C4-2B (cell line): ENCODE results near the gene TCN2.

Source experiments
- H3K27ac ChIP-seq: fragments of 450-650 bp; 2 replicates; pipeline ENCODE4 v1.5.1; 2017
- ZFX ChIP-seq: fragments of 450-650 bp; IDR thresholded peaks from 2 replicates; pipeline ENCODE4 v1.6.1; 2017
- TF ChIP-seq, protein P1 (sequence below): fragments of 450-650 bp; conservative IDR thresholded peaks from 2 replicates; pipeline ENCODE4 v1.5.1; 2017; ENCODE audit warnings: mild to moderate bottlenecking

TCN2 gene

DNA sequence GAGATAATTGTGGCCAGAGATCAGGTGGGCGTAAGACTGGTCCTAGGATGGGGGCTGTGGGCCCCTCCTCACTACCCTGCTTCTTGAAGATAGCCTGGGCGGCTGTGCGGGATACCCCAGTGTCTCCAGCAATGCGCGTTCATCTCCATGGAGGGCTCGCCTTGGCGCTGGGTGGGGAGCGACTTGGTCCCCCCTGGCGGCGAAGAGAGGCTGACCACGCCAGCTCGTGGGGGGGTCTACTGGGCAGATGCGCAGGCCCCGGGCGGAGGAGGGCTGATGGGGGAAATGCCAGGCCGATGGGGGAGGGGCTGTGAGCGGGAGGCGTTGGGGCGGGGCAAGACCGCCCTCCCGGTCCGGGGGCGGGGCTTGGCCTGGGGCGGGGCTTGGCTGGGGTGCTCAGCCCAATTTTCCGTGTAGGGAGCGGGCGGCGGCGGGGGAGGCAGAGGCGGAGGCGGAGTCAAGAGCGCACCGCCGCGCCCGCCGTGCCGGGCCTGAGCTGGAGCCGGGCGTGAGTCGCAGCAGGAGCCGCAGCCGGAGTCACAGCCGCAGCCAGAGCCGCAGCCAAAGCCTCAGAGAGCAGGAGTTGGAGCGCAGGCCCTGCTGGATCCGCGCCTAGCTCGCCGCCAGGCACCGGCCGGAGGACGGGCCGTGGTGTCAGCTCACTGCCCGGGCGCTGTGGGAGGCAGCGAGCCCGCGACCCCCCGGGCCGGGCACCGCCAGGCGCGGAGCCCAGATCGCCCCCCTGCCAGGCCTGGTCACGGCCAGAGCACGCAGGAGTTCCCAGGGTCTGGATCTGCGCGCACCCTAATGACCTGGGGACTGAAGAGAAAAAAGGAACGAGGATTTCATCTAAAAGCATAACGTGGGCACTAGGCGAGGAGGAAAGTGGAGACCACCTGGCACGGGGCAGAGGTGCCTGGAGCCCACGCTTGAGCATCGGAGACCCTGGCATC lies 28.6 kb downstream of the TCN2 start, which contains the start of gene SLC35E4:
Gene SLC35E4, plus strand, starts transcription at position 509 of the 953 bp plus-strand sequence. CDS start 670 bp downstream, outside the sequence.
- H3K27ac ChIP-seq, result peak within 1 kb of the TSS; percentile 81
- TF ChIP-seq, protein P1, sequence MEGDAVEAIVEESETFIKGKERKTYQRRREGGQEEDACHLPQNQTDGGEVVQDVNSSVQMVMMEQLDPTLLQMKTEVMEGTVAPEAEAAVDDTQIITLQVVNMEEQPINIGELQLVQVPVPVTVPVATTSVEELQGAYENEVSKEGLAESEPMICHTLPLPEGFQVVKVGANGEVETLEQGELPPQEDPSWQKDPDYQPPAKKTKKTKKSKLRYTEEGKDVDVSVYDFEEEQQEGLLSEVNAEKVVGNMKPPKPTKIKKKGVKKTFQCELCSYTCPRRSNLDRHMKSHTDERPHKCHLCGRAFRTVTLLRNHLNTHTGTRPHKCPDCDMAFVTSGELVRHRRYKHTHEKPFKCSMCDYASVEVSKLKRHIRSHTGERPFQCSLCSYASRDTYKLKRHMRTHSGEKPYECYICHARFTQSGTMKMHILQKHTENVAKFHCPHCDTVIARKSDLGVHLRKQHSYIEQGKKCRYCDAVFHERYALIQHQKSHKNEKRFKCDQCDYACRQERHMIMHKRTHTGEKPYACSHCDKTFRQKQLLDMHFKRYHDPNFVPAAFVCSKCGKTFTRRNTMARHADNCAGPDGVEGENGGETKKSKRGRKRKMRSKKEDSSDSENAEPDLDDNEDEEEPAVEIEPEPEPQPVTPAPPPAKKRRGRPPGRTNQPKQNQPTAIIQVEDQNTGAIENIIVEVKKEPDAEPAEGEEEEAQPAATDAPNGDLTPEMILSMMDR, result no peak
- peak; percentile 67; the same call in 1 of the 2 replicates for TF ChIP-seq ZFX

DNA sequence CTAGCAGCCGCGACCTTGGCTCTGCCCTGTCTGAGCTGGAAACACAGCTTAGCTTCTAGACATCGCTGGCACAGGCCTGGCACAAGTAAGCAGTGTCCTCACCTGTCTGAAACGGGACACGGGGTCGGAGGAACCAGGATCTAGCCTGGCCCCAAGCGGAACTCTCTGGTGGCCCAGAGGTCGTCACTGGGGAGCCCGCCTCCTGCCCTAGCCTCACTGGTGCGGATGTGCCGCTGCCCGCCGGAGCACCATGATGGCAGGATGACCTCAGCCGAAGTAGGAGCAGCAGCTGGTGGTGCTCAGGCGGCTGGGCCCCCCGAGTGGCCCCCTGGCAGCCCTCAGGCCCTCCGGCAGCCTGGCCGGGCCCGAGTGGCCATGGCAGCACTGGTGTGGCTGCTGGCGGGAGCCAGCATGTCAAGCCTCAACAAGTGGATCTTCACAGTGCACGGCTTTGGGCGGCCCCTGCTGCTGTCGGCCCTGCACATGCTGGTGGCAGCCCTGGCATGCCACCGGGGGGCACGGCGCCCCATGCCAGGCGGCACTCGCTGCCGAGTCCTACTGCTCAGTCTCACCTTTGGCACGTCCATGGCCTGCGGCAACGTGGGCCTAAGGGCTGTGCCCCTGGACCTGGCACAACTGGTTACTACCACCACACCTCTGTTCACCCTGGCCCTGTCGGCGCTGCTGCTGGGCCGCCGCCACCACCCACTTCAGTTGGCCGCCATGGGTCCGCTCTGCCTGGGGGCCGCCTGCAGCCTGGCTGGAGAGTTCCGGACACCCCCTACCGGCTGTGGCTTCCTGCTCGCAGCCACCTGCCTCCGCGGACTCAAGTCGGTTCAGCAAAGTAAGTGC lies 29.5 kb downstream of the TCN2 start:
- H3K27ac ChIP-seq, result peak overlapping the region; percentile 81
- TF ChIP-seq, protein P1, result no peak
- TF ChIP-seq ZFX, result no peak

DNA sequence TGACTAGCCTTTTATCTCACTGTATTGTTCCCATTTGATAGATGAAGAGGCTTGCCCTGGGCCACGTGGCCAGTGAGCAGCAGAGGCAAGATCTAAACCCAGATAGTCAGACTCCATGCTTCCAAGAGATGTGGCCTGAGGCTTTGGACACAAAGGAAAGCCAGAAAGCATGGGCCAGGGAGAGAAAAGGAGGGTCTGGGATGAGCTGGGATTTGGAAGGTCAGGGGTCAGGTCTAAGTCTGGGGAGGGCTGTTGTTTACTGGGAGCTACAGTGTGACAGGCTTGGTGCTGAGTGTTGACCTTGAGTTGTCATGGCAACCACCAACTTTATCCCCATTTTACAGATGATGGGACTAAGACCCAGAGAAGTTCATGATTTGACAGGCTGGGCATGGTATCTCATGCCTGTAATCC lies 30.7 kb downstream of the TCN2 start:
- H3K27ac ChIP-seq, result no peak overlapping the region
- no peak for TF ChIP-seq ZFX
- TF ChIP-seq, protein P1, result no peak

DNA sequence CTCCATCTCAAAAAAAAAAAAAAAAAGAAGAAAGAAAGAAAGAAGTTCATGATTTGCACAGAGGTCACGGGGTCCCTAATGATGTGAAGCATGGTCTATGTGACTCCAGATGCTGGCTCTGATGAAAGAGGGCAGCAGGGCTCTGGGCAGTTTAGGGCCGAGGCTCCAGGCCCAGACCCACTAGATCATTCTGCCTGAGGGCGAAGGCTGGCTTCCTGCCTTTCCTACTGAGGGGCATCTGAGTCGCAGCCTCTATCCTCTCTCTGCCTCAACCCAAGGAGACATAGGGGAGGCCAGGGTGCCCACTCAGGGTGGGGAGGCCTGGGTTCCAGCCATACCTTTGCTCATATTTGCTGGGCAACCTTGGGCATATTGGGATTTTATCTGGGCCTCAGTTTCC lies 33.4 kb downstream of the TCN2 start:
- TF ChIP-seq, protein P1, result no peak
- no peak for TF ChIP-seq ZFX

DNA sequence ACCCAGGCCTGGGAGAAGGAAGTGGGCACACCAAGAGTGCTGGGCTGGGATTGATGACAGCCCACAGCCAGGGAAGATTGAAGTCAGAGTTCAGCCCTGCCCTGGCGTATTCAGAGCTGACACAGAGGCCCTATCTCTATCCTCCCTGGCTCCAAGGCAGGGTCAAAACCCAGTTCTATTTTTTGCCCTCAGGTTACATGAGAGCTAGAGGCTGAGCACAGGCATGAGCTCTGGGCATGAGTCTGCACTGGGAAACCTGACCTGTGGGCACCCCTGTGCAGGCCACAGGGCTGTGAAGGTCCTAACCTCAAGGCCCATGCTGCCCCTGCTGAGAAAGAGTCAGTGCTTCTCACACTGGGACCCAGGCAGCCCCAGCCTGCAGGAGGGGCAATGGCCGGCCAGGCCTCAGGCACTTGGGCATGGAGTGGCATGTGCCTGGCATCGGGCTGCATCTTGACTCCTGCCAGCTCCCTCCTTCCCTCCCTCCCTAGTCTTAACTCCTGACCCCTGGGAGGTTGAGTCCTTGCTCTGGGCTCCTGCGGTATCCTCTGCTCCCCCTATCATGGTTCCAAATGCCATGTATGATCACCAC lies 34.0 kb downstream of the TCN2 start:
- no peak for TF ChIP-seq ZFX
- TF ChIP-seq, protein P1, result no peak
- no peak overlapping the region for H3K27ac ChIP-seq

More for the DNA sequence above, 33.4 kb downstream of the TCN2 start:
- no peak overlapping the region for H3K27ac ChIP-seq

DNA sequence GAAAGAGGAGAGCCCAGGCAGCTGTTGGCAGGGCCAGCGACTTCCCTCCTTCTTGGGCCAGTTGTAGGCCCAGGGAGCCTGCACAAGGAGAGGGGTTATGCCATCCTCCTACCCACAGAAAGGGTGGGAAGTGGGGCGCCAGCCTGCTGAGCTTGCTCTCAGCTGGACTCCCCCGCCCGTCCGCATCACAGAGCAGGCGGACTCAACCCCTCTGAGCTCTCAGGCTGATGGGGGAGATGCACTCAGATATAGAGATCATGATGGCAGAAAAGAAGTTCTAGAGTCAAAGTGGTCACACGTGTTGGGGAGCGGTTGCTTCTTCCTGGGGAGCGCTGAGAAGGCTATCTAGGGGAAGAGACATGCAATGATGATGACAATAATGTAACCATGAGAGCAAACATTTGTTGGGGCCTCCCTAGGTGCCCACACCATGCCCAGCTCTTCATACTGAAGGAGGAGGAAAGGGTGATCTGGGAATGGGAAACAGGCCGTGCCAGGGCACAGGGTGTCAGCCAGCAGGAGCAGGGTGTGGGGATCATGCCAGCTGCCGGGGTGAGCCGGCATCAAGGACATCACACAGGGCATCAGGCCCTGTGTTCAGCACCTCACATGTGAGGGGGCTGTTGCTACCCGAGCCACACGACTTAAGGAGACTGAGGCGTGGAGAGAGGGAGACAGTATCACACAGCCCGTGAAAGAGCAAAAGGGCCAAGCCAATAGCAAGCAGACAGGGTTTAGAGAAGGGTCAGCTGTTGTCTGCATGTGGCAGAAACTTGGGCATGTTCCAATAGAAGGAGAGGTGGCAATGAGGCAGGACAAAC lies 36.3 kb downstream of the TCN2 start:
- H3K27ac ChIP-seq, result no peak overlapping the region
- TF ChIP-seq, protein P1, result no peak
- no peak for TF ChIP-seq ZFX
